HepG2 (cell line): ENCODE measurements around the gene NCOA1. TPM values are rescaled to one million over a fixed set of nuclear protein-coding genes. Genes with fewer than 3 reads are reported as not detected.

Source experiments
- E2F2 ChIP-seq: sonication (generic); formaldehyde crosslinking; IDR thresholded peaks from 2 replicates; pipeline ENCODE4 v1.4.0; 2020; ENCODE audit warnings: missing genetic modification reagents, borderline replicate concordance
- FOXO4 ChIP-seq: sonication (generic); formaldehyde crosslinking; conservative IDR thresholded peaks from 2 replicates; pipeline ENCODE4 v1.8.1; 2023; ENCODE audit warnings: missing genetic modification reagents
- GFI1 ChIP-seq: sonication (generic); formaldehyde crosslinking; IDR thresholded peaks from 2 replicates; pipeline ENCODE4 v1.5.0; 2020; ENCODE audit warnings: missing genetic modification reagents, mild to moderate bottlenecking, borderline replicate concordance
- HNRNPUL1 ChIP-seq: fragments of 200-400 bp; formaldehyde crosslinking; IDR thresholded peaks from 2 replicates; pipeline ENCODE4 v1.6.1; 2017; ENCODE audit warnings: low read depth, mild to moderate bottlenecking, low read length, moderate library complexity
- LCORL ChIP-seq, 2 experiments: fragments of 450-650 bp in 1 of 2; sonication (generic) in 1 of 2; formaldehyde crosslinking in 1 of 2; IDR thresholded peaks; 2 replicates each; pipeline versions ENCODE4 v1.5.0 to v1.6.1; 2017 to 2020; ENCODE audit warnings: antibody characterized with exemption in 1 of 2, missing genetic modification reagents in 1 of 2
- NRL ChIP-seq: sonication (generic); formaldehyde crosslinking; IDR thresholded peaks from 2 replicates; pipeline ENCODE4 v1.5.0; 2020; ENCODE audit warnings: missing genetic modification reagents, mild to moderate bottlenecking, moderate library complexity, borderline replicate concordance
- PBX3 ChIP-seq: sonication (generic); formaldehyde crosslinking; IDR thresholded peaks from 2 replicates; pipeline ENCODE4 v1.8.1; 2023; ENCODE audit warnings: missing genetic modification reagents, inconsistent platforms, borderline replicate concordance
- SALL2 ChIP-seq: sonication (generic); formaldehyde crosslinking; IDR thresholded peaks from 2 replicates; pipeline ENCODE4 v1.8.1; 2023; ENCODE audit warnings: mild to moderate bottlenecking, missing genetic modification reagents, inconsistent platforms
- SMAD9 ChIP-seq: sonication (generic); formaldehyde crosslinking; IDR thresholded peaks from 2 replicates; pipeline ENCODE4 v1.5.1; 2020; ENCODE audit warnings: mild to moderate bottlenecking, missing genetic modification reagents
- SNAPC5 ChIP-seq: sonication (generic); formaldehyde crosslinking; IDR thresholded peaks from 2 replicates; pipeline ENCODE4 v1.8.1; 2023; ENCODE audit warnings: mild to moderate bottlenecking, missing genetic modification reagents, borderline replicate concordance
- SP5 ChIP-seq: IDR thresholded peaks from 2 replicates; pipeline ENCODE4 v1.6.1; 2016; ENCODE audit warnings: low read depth, borderline replicate concordance
- ZBTB42 ChIP-seq: sonication (generic); formaldehyde crosslinking; IDR thresholded peaks from 2 replicates; pipeline ENCODE4 v1.5.0; 2020; ENCODE audit warnings: mild to moderate bottlenecking, missing genetic modification reagents
- ZFAT ChIP-seq: sonication (generic); formaldehyde crosslinking; conservative IDR thresholded peaks from 2 replicates; pipeline ENCODE4 v1.8.1; 2023; ENCODE audit warnings: missing genetic modification reagents, inconsistent platforms
- ZFP36L1 ChIP-seq: sonication (generic); formaldehyde crosslinking; IDR thresholded peaks from 2 replicates; pipeline ENCODE4 v1.8.0; 2022; ENCODE audit warnings: mild to moderate bottlenecking, missing genetic modification reagents, moderate library complexity
- ZFP62 ChIP-seq: sonication (generic); formaldehyde crosslinking; IDR thresholded peaks from 2 replicates; pipeline ENCODE4 v1.4.0; 2020; ENCODE audit warnings: missing genetic modification reagents
- ZMYM3 ChIP-seq: sonication (generic); formaldehyde crosslinking; IDR thresholded peaks from 2 replicates; pipeline ENCODE4 v1.5.1; 2020; ENCODE audit warnings: mild to moderate bottlenecking, missing genetic modification reagents
- ZNF207 ChIP-seq: fragments of 450-650 bp; IDR thresholded peaks from 2 replicates; pipeline ENCODE4 v1.6.1; 2016; ENCODE audit warnings: antibody characterized with exemption, borderline replicate concordance
- ZNF512B ChIP-seq: sonication (generic); formaldehyde crosslinking; IDR thresholded peaks from 2 replicates; pipeline ENCODE4 v1.5.1; 2020; ENCODE audit warnings: missing genetic modification reagents, mild to moderate bottlenecking, borderline replicate concordance
- polyA plus RNA-seq, 8 experiments: library from polyadenylated mRNA; depleted of rRNA in 3 of 8; stranded (reverse) in 7 of 8; unstranded in 1 of 8; fragments of >200 nt; fragmentation: Illumina TruSeq in 4 of 8; extraction: Trizol in 4 of 8; gene quantifications; 2 replicates each; pipeline versions ENCODE4 v1.2.1 to v1.2.3, GENCODE V29; 2011 to 2016; ENCODE audit warnings: low read depth in 4 of 8, missing spikeins in 1 of 8, mixed read lengths in 1 of 8; ENCODE audit not compliant: insufficient read depth in 1 of 8
- total RNA-seq, 5 experiments: library from RNA; depleted of rRNA; stranded (reverse); fragments of >200 nt; fragmentation: Illumina TruSeq; extraction: Trizol; gene quantifications; 2 replicates each; pipeline ENCODE4 v1.2.3, GENCODE V29; 2016; ENCODE audit warnings: low read depth in 1 of 5
- TF ChIP-seq, protein P1 (sequence below): sonication (generic); formaldehyde crosslinking; IDR thresholded peaks from 2 replicates; pipeline ENCODE4 v1.9.0; 2021; ENCODE audit warnings: missing genetic modification reagents, mild to moderate bottlenecking, borderline replicate concordance

Gene NCOA1
- total and polyA plus RNA-seq, 2 of the 13 experiments (the other 11 are each of a cell fraction or from before 2014, with no cell fraction given) = 10.0 to 10.4 TPM

GRCh38 chr2:24792874-24793760 is 302.1 kb downstream of the NCOA1 start, which contains the start of the genes CENPO and PTRHD1 (continued):
- TF ChIP-seq, protein P1, sequence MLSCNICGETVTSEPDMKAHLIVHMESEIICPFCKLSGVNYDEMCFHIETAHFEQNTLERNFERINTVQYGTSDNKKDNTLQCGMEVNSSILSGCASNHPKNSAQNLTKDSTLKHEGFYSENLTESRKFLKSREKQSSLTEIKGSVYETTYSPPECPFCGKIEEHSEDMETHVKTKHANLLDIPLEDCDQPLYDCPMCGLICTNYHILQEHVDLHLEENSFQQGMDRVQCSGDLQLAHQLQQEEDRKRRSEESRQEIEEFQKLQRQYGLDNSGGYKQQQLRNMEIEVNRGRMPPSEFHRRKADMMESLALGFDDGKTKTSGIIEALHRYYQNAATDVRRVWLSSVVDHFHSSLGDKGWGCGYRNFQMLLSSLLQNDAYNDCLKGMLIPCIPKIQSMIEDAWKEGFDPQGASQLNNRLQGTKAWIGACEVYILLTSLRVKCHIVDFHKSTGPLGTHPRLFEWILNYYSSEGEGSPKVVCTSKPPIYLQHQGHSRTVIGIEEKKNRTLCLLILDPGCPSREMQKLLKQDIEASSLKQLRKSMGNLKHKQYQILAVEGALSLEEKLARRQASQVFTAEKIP = no peak
- TF ChIP-seq ZNF207 (no peak), FOXO4 (no peak), PBX3 (CRISPR knock-in tag) (no peak), ZMYM3 (CRISPR knock-in tag) (peak; percentile 42; the same call in 1 of the 2 replicates), SP5 (peak; percentile 91), ZFP62 (CRISPR knock-in tag) (no peak), SMAD9 (no peak), ZFP36L1 (peak; percentile 97), SNAPC5 (CRISPR knock-in tag) (no peak; the same call in 1 of the 2 replicates), E2F2 (CRISPR knock-in tag) (peak; percentile 99; the same call in 1 of the 2 replicates), ZNF512B (CRISPR knock-in tag) (no peak), SALL2 (CRISPR knock-in tag) (peak; percentile 77; the same call in 1 of the 2 replicates), GFI1 (CRISPR knock-in tag) (peak; percentile 86), ZBTB42 (no peak), ZFAT (CRISPR knock-in tag) (no peak), NRL (peak; percentile 71), LCORL (IDR thresholded peaks at IDR 0.05) (peak; percentile 64; the same call in 1 of the 2 replicates), LCORL (CRISPR knock-in tag; IDR thresholded peaks at IDR 0.05) (peak; percentile 99), HNRNPUL1 (no peak)
